DOHH2 (cell line): ENCODE data around the gene CDC123.

Experiments
- EZH2phosphoT487 ChIP-seq: fragments of 200-600 bp; sonication (generic); IDR thresholded peaks from 2 replicates; pipeline ENCODE4 v1.6.1; 2017; ENCODE audit warnings: borderline replicate concordance, mild to moderate bottlenecking, antibody characterized with exemption, low read length, moderate library complexity, mixed read lengths
- TF ChIP-seq, protein P1 (sequence below): fragments of 200-600 bp; sonication (generic); IDR thresholded peaks from one replicate; pipeline ENCODE4 v1.5.1; 2014; ENCODE audit warnings: antibody characterized with exemption, mild to moderate bottlenecking, low read depth, low read length; ENCODE audit not compliant: poor library complexity, severe bottlenecking

DNA sequence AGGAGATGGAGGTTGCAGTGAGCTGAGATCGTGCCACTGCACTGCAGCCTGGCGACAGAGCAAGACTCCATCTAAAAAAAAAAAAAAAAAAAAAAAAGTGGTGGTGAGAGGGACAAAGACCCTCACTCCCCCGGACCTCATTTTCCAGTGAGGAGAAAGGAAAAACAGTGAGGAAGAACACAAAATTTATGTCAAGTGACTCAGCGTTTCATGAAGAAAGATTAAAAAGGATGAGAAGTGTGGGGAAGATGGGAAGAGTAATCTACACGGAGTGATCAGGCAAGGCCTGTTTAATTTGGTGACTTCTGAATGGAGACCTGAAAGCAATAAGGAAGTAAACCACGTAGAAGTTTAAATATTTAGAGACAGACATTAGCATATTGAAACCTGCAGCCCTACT lies 7.3 kb upstream of the CDC123 start:
- TF ChIP-seq, protein P1, sequence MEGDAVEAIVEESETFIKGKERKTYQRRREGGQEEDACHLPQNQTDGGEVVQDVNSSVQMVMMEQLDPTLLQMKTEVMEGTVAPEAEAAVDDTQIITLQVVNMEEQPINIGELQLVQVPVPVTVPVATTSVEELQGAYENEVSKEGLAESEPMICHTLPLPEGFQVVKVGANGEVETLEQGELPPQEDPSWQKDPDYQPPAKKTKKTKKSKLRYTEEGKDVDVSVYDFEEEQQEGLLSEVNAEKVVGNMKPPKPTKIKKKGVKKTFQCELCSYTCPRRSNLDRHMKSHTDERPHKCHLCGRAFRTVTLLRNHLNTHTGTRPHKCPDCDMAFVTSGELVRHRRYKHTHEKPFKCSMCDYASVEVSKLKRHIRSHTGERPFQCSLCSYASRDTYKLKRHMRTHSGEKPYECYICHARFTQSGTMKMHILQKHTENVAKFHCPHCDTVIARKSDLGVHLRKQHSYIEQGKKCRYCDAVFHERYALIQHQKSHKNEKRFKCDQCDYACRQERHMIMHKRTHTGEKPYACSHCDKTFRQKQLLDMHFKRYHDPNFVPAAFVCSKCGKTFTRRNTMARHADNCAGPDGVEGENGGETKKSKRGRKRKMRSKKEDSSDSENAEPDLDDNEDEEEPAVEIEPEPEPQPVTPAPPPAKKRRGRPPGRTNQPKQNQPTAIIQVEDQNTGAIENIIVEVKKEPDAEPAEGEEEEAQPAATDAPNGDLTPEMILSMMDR: no peak
- TF ChIP-seq EZH2phosphoT487: no peak
